Right renal pelvis (tissue), 4 donors: ENCODE results near the gene CD58. TPM values are rescaled to one million over a fixed set of nuclear protein-coding genes. Genes with fewer than 3 reads are reported as not detected.

Experiments
- DNase-seq, 4 donors: peaks; one replicate each; pipeline ENCODE4 v3.0.0-alpha.2; 2013; ENCODE audit warnings: low read depth in 4 of 4, low spot score in 3 of 4, missing footprints in 1 of 4
- polyA plus RNA-seq, 4 donors: library from polyadenylated mRNA; unstranded; fragments of 120-200 nt; gene quantifications; one replicate each; pipeline ENCODE4 v1.2.1, GENCODE V29; 2013; ENCODE audit not compliant: insufficient read length in 4 of 4

Gene CD58
- polyA plus RNA-seq, 4 donors, result 14.3 to 22.3 (median 18.8) TPM

GRCh38 chr1:116496898-116497297 is 73.9 kb downstream of the CD58 start:
- no peak for DNase-seq

GRCh38 chr1:116496380-116496779 is 74.4 kb downstream of the CD58 start:
- no peak for DNase-seq

- no peak for DNase-seq
Measured at GRCh38 chr1:116495535-116495934, 75.3 kb downstream of the CD58 start.

- DNase-seq, result no peak
Measured at GRCh38 chr1:116494745-116495144, 76.1 kb downstream of the CD58 start.

- DNase-seq, result no peak
Measured at GRCh38 chr1:116494353-116494692, 76.5 kb downstream of the CD58 start.

GRCh38 chr1:116493484-116494352 is 77.1 kb downstream of the CD58 start:
- no peak for DNase-seq

- DNase-seq, result no peak
Measured at GRCh38 chr1:116493036-116493435, 77.8 kb downstream of the CD58 start.

GRCh38 chr1:116492358-116492811 is 78.4 kb downstream of the CD58 start:
- no peak for DNase-seq

- no peak for DNase-seq
Measured at GRCh38 chr1:116491700-116492357, 79.0 kb downstream of the CD58 start.

- DNase-seq, result no peak
Measured at GRCh38 chr1:116490588-116490987, 80.2 kb downstream of the CD58 start.

- DNase-seq, result no peak
Measured at GRCh38 chr1:116489231-116489697, 81.6 kb downstream of the CD58 start.

GRCh38 chr1:116488071-116488470 is 82.8 kb downstream of the CD58 start:
- no peak for DNase-seq

- no peak for DNase-seq
Measured at GRCh38 chr1:116487583-116487982, 83.2 kb downstream of the CD58 start.

GRCh38 chr1:116487031-116487430 is 83.8 kb downstream of the CD58 start:
- DNase-seq, result no peak

- no peak for DNase-seq
Measured at GRCh38 chr1:116486424-116486823, 84.4 kb downstream of the CD58 start.

- DNase-seq, result no peak
Measured at GRCh38 chr1:116485976-116486375, 84.8 kb downstream of the CD58 start.

GRCh38 chr1:116485071-116485735 is 85.6 kb downstream of the CD58 start:
- DNase-seq, result peak; percentile 75 to 88 (median 78)

GRCh38 chr1:116483481-116484309 is 87.1 kb downstream of the CD58 start:
- no peak for DNase-seq

GRCh38 chr1:116482490-116482889 is 88.3 kb downstream of the CD58 start:
- no peak for DNase-seq

- DNase-seq, result no peak
Measured at GRCh38 chr1:116481934-116482333, 88.9 kb downstream of the CD58 start.
